IgD-negative memory B cell (primary cell): ENCODE measurements around the gene C12orf42. TPM values are rescaled to one million over a fixed set of nuclear protein-coding genes. Genes with fewer than 3 reads are reported as not detected.

ENCODE experiments used
- H3K27ac Mint-ChIP-seq, 3 donors: one replicate each; pipeline ENCODE4 v1.8.0; 2020 to 2022; ENCODE audit warnings: mild to moderate bottlenecking in 3 of 3, mixed read lengths in 3 of 3, moderate library complexity in 1 of 3
- H3K27me3 Mint-ChIP-seq: one replicate; pipeline ENCODE4 v1.8.0; 2021; ENCODE audit warnings: mixed read lengths
- H3K36me3 Mint-ChIP-seq: one replicate; pipeline ENCODE4 v1.8.0; 2020; ENCODE audit warnings: mild to moderate bottlenecking, mixed read lengths
- H3K4me1 Mint-ChIP-seq, 3 donors: one replicate each; pipeline ENCODE4 v1.8.0; 2020 to 2022; ENCODE audit warnings: mixed read lengths in 3 of 3, mild to moderate bottlenecking in 1 of 3
- H3K4me3 Mint-ChIP-seq, 4 donors: one replicate each; pipeline ENCODE4 v1.8.0; 2020 to 2022; ENCODE audit warnings: mild to moderate bottlenecking in 4 of 4, mixed read lengths in 4 of 4, moderate library complexity in 3 of 4
- H3K9me3 Mint-ChIP-seq, 3 donors: one replicate each; pipeline ENCODE4 v1.8.0; 2020 to 2021; ENCODE audit warnings: mixed read lengths in 3 of 3, mild to moderate bottlenecking in 1 of 3
- polyA plus RNA-seq: library from polyadenylated mRNA; unstranded; fragments of 300-500 nt; fragmentation: Illumina TruSeq; gene quantifications from one replicate; pipeline ENCODE4 v1.2.3, GENCODE V29; 2021

The C12orf42 gene
- polyA plus RNA-seq, result 25.4 TPM

- Mint-ChIP-seq H3K4me1 (peaks cover 9 to 22% (median 18%) of the 10 kb centered on the region in 3 donors), H3K9me3 (peaks cover 0 to 3% (median 0%) of the 10 kb centered on the region in 3 donors), H3K36me3 (no peaks in the 10 kb centered on the region), H3K4me3 (peak within 1 kb of the TSS; percentile 79 to 94 (median 91)), H3K27me3 (no peaks in the 10 kb centered on the region), H3K27ac (peak within 1 kb of the TSS; percentile 72 to 96 (median 93))
Measured at GRCh38 chr12:103495469-103496456, at the start of gene C12orf42. C12orf42 (minus strand) TSS chr12:103495968; CDS start chr12:103478426, 17,542 bp downstream.

DNA sequence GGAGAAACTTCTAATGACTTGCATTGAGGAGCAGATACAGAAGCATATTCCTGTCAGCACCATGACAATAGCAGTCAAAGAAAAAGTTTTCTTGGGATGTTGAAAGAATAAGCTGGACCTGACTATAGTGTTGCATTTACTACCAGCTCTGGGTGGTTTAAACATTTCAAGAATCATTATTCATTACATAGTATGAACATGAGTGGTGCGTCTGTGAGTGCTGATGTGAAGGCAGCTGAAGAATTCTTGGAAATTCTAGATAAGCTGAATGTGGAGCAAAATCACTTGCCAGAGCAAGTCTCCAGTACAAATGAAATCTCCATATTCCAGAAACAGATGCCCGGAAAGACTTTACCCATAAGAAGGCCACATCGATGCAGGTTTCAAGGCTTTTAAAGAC lies 46.3 kb upstream of the C12orf42 start:
- Mint-ChIP-seq H3K4me3 (no peak overlapping the region), H3K4me1 (peaks cover 2 to 6% (median 3%) of the 10 kb centered on the region in 3 donors), H3K27ac (no peak overlapping the region)

GRCh38 chr12:103540319-103540718 lies 44.6 kb upstream of the C12orf42 start:
- Mint-ChIP-seq H3K4me3 (no peak overlapping the region), H3K4me1 (peaks cover 3 to 6% (median 4%) of the 10 kb centered on the region in 3 donors), H3K9me3 (no peaks in the 10 kb centered on the region)

More for the DNA sequence above, 46.3 kb upstream of the C12orf42 start:
- H3K27me3 Mint-ChIP-seq, result peaks cover 3% of the 10 kb centered on the region
- H3K36me3 Mint-ChIP-seq, result no peaks in the 10 kb centered on the region
- H3K9me3 Mint-ChIP-seq, result no peaks in the 10 kb centered on the region

DNA sequence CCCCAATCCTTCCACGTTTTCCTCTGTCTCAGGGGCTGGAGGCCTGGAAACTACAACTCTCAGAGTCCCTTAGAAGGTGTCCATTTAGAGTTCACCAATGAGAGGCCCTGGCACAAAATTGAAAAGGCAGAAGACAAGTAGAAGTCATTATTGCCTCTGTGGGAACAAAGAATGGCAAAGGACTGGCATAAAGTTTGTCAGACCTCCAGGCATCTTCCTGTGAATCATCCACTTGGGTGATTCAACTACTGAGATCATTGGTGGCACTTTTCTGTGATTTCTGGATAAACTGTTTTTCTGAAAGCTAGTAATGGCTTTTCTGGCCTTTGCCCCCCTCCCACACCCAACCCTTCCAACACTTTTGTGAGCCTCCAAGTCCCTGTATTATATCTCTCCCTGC lies 42.6 kb upstream of the C12orf42 start:
- peaks cover 3 to 6% (median 4%) of the 10 kb centered on the region in 3 donors for H3K4me1 Mint-ChIP-seq
- no peaks in the 10 kb centered on the region for H3K9me3 Mint-ChIP-seq
- H3K27me3 Mint-ChIP-seq, result peaks cover 3% of the 10 kb centered on the region
- H3K27ac Mint-ChIP-seq, result no peak overlapping the region
- no peak overlapping the region for H3K4me3 Mint-ChIP-seq
- H3K36me3 Mint-ChIP-seq, result no peaks in the 10 kb centered on the region

More at GRCh38 chr12:103540319-103540718, 44.6 kb upstream of the C12orf42 start:
- no peak overlapping the region for H3K27ac Mint-ChIP-seq
- H3K36me3 Mint-ChIP-seq, result no peaks in the 10 kb centered on the region
- H3K27me3 Mint-ChIP-seq, result peaks cover 3% of the 10 kb centered on the region

DNA sequence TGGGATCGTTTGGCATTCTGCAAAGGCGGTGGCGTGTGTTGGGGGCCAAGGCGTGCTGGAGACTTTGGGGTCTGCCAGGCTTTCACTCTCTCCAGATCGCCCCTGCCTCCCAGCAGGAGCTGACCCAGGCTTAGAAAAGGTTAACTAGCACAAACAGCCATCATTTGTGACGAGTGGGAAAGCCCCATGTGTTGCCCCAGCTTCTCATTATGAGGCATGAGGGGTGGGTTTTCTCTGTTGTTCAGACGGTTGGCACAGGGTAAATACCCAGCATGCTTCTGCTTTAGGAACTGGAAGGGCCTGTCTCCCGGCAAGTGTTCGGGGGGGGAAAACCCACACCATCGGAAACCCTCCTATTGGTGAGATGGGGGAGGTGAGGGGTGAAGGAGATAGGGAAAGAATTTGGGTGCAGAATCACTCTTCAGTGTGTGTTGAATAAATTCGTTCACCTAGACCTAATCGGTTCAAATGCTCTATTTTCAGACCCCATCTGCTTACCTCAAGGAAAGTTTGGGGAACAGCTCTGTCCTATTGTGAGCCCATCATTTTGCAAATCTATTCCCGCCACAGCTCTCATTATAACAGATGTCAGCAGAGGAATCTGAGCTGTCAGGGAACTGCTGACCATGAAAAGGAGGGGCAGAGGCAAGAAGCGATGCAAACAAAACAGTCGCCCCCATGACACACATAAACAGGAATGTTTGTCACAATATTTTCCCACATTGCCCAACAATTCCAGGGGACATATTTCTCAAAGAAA lies 34.7 kb upstream of the C12orf42 start:
- peaks cover 7 to 12% (median 9%) of the 10 kb centered on the region in 3 donors for H3K4me1 Mint-ChIP-seq
- H3K27ac Mint-ChIP-seq, result no peak overlapping the region
- peak overlapping the region in 1 of 4 donors; percentile 6 for H3K4me3 Mint-ChIP-seq
- H3K9me3 Mint-ChIP-seq, result peaks cover 0 to 2% (median 1%) of the 10 kb centered on the region in 3 donors
- no peaks in the 10 kb centered on the region for H3K36me3 Mint-ChIP-seq
- peaks cover 10% of the 10 kb centered on the region for H3K27me3 Mint-ChIP-seq

DNA sequence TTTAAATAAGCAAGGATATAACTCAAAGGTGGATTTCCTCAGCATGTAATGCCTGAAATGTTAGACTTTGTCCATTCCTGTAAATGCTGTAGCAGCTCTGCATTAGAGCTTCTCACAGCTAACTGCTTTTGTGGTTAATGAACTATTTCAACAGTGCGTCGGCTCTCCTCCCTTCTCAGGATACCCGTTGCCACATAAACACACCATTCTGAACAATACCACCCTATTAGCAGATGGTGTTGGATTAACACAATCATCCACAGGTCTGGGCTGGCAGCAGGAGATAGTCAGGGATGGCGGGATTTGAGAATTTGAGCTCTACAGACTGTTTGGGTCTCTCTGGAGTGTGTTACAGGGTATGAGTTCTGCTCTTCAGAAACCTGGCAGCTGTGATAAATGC lies 33.5 kb upstream of the C12orf42 start:
- Mint-ChIP-seq H3K4me3 (no peak overlapping the region), H3K27ac (no peak overlapping the region), H3K9me3 (peaks cover 0 to 2% (median 1%) of the 10 kb centered on the region in 3 donors), H3K27me3 (peaks cover 10% of the 10 kb centered on the region), H3K36me3 (no peaks in the 10 kb centered on the region), H3K4me1 (peaks cover 7 to 12% (median 9%) of the 10 kb centered on the region in 3 donors)

DNA sequence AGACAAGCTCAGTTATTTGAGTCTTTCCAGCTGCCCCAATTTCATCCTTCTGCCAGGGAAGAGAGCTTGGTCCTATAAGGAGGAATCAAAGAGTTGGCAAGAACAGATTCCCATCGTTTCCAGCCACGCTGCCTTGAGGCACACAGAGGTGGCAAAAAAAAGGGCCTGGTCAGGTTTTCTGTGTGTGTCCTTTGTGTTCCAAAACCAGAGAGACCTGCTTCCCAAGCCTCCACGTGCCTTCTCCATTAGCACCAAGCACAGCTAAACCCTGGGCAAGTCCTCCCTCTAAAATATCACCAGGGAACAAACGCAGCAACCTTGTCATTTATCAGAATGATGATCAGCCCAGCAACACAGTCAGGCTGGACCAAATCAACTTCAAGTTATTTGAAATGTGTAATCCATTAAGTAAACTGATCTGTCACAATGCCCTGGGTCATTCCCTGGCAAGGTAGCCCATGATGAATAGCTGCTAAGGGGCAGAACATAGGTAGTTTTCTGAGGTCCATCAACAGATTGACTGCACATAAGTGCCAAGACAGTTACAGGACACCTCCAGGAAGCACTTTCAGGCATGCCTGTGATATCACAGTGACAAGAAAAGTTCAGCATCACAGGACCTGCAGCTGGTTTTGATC lies 28.6 kb upstream of the C12orf42 start:
- H3K27ac Mint-ChIP-seq, result no peak overlapping the region
- H3K27me3 Mint-ChIP-seq, result no peaks in the 10 kb centered on the region
- H3K4me1 Mint-ChIP-seq, result no peaks in the 10 kb centered on the region
- H3K9me3 Mint-ChIP-seq, result peaks cover 1 to 6% (median 4%) of the 10 kb centered on the region in 3 donors
- H3K4me3 Mint-ChIP-seq, result no peak overlapping the region
- no peaks in the 10 kb centered on the region for H3K36me3 Mint-ChIP-seq

DNA sequence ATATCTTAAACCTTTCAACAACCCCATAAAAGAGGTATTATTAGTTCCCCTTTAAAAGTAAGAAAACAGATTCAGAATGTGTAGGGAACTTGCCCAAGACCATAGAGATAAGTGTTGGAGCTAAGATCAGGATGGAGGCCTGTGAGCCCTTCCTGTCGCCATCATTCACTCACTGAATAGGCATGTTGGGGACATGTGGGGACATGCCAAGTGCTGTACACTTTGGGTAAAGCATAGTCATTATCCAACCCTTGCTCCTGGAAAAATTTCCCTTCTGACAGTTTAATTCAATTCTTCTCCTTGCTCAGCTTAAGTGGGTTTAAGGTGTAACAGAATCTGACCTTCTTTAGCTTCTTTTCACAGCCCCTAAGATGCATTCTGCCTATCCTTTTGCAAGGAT lies 28.0 kb upstream of the C12orf42 start:
- Mint-ChIP-seq H3K4me1 (peaks cover 2 to 4% (median 3%) of the 10 kb centered on the region in 3 donors), H3K36me3 (no peaks in the 10 kb centered on the region), H3K4me3 (no peak overlapping the region), H3K9me3 (peaks cover 3 to 6% (median 5%) of the 10 kb centered on the region in 3 donors), H3K27me3 (no peaks in the 10 kb centered on the region), H3K27ac (no peak overlapping the region)

DNA sequence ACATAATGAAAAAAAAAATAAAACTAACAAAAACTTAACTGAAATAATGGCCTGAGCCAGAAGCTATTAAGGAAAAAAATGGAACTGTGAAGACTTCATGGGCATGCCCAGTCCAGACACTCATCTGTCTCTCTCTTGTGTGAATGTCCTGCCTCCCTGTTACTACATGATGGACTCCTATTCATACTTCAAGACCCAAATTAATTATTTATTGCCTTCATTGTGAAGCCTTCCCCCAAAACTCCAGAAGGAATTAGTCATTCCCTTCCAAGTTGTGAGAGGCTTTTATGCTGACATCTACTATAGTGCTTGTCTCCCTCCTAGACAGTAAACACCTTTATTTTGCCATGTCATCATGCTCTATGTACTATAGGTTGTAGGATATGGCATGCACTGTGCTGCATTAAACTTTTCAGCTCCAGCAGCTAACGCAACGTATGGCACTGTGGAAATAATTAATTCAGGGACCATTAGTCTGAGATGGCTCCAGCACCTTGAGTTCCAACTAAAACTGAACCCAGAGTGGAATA lies 25.0 kb upstream of the C12orf42 start:
- Mint-ChIP-seq H3K4me1 (peaks cover 4 to 10% (median 6%) of the 10 kb centered on the region in 3 donors), H3K4me3 (no peak overlapping the region), H3K9me3 (peaks cover 1 to 10% (median 10%) of the 10 kb centered on the region in 3 donors), H3K27ac (no peak overlapping the region), H3K36me3 (no peaks in the 10 kb centered on the region), H3K27me3 (no peaks in the 10 kb centered on the region)

DNA sequence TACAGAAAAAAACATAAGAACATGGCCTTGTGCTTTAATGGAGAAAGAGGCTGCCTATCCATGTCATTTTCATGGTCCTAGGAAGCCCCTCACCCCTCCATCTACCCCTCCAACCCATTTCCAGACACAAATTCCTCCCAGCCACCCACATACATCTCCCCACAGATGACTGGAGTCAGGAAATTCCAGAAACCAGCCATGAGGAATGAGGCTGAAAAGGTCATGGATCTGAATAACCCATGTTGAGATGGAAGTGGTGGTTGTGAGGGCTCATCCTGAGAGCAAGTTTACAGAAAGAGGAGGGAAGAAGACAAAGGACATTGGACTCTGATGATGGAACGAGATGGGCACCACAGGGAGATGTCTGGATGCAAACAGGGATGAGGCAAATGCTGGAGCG lies 23.9 kb upstream of the C12orf42 start:
- peaks cover 4 to 10% (median 6%) of the 10 kb centered on the region in 3 donors for H3K4me1 Mint-ChIP-seq
- no peaks in the 10 kb centered on the region for H3K36me3 Mint-ChIP-seq
- H3K9me3 Mint-ChIP-seq, result peaks cover 1 to 10% (median 10%) of the 10 kb centered on the region in 3 donors
- H3K27me3 Mint-ChIP-seq, result no peaks in the 10 kb centered on the region
- no peak overlapping the region for H3K4me3 Mint-ChIP-seq
- peak overlapping the region in 1 of 3 donors; percentile 11 for H3K27ac Mint-ChIP-seq

- H3K27me3 Mint-ChIP-seq, result no peaks in the 10 kb centered on the region
Measured at GRCh38 chr12:103518899-103519298, 23.1 kb upstream of the C12orf42 start.

GRCh38 chr12:103517161-103517560 lies 21.4 kb upstream of the C12orf42 start:
- Mint-ChIP-seq H3K9me3 (peaks cover 6 to 16% (median 12%) of the 10 kb centered on the region in 3 donors), H3K36me3 (peaks cover 4% of the 10 kb centered on the region), H3K4me1 (peaks cover 4 to 10% (median 6%) of the 10 kb centered on the region in 3 donors), H3K27ac (peak overlapping the region in 1 of 3 donors; percentile 71), H3K27me3 (no peaks in the 10 kb centered on the region), H3K4me3 (no peak overlapping the region)

More at GRCh38 chr12:103518899-103519298, 23.1 kb upstream of the C12orf42 start:
- Mint-ChIP-seq H3K9me3 (peaks cover 4 to 10% (median 10%) of the 10 kb centered on the region in 3 donors), H3K36me3 (peaks cover 4% of the 10 kb centered on the region), H3K27ac (peak overlapping the region in 2 of 3 donors; percentile 46 to 80), H3K4me1 (peaks cover 4 to 10% (median 6%) of the 10 kb centered on the region in 3 donors), H3K4me3 (no peak overlapping the region)

DNA sequence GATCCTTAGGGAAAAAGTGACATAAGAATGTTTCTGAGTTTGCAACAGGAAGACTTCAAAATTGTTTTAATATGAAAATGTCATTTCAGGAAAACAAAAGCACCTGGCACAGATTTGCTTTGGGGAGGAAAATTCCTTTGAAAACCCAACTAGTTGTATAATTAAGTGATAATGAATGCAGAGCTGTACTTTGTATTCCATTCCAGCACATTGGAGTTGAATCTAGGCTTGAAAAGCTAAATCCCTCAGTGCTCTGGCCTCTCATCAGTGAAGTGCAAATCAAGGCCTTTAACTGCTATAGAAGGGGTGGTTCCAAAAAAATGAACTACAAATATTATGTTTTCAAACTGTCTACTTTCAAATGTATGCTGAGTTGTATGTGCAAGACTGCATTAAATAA lies 19.6 kb upstream of the C12orf42 start:
- Mint-ChIP-seq H3K36me3 (peaks cover 4% of the 10 kb centered on the region), H3K4me1 (peaks cover 4 to 10% (median 6%) of the 10 kb centered on the region in 3 donors), H3K27ac (no peak overlapping the region)

DNA sequence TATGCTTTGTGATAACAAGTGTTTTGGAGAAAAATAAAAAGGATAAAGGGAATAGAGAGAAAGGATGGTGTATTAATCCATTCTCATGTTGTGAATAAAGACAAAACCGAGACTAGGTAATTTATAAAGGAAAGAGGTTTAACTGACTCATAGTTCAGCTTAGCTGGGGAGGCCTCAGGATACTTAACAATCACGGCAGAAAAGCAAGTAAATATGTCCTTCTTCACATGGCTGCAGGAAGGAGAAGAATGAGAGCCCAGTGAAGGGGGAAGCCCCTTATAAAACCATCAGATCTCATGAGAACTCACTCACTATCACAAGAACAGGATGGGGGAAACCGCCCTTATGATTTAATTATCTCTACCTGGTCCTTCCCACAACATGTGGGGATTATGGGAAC lies 18.1 kb upstream of the C12orf42 start:
- Mint-ChIP-seq H3K27me3 (no peaks in the 10 kb centered on the region), H3K9me3 (peaks cover 4 to 12% (median 8%) of the 10 kb centered on the region in 3 donors), H3K4me3 (no peak overlapping the region), H3K4me1 (peaks cover 3 to 7% (median 4%) of the 10 kb centered on the region in 3 donors), H3K27ac (no peak overlapping the region), H3K36me3 (peaks cover 5% of the 10 kb centered on the region)

More for the DNA sequence above, 19.6 kb upstream of the C12orf42 start:
- Mint-ChIP-seq H3K4me3 (no peak overlapping the region), H3K27me3 (no peaks in the 10 kb centered on the region), H3K9me3 (peaks cover 6 to 16% (median 10%) of the 10 kb centered on the region in 3 donors)
